Measurements from ENCODE around the gene CPD. TPM values are rescaled to one million over a fixed set of nuclear protein-coding genes. Genes with fewer than 3 reads are reported as not detected.
A peak's percentile ranks its signal among the peaks of the same experiment; 100 is the strongest.

Gene CPD
- total RNA-seq, 3 donors from 2014 or later (not counting 1 experiment from before 2014, with no cell fraction given): 67.3 to 94.5 (median 85.9) TPM

GRCh38 chr17:30393911-30394867 is 15.5 kb downstream of the CPD start:
- H3K27me3 ChIP-seq (ENCODE audit: control insufficient read depth, insufficient read depth, low read length): no peaks in the 10 kb centered on the region
- H3K9me3 ChIP-seq (ENCODE audit: control insufficient read depth, insufficient read depth, low read length): no peaks in the 10 kb centered on the region
- H3K4me1 Mint-ChIP-seq: peaks cover 31 to 34% of the 10 kb centered on the region in 2 donors
- TF ChIP-seq CTCF (IDR thresholded peaks at IDR 0.05): no peak
- no peak overlapping the region for H3K4me3 ChIP-seq (ENCODE audit: low read length)
- no peaks in the 10 kb centered on the region for H3K4me1 ChIP-seq (ENCODE audit: control insufficient read depth, insufficient read depth, low read length)
- intact Hi-C loops (cut with micrococcal nuclease): no loop called here
- no peak overlapping the region for H3K4me3 Mint-ChIP-seq
- DNase-seq (no peak), ATAC-seq (no peak)
- no peaks in the 10 kb centered on the region for H3K27me3 Mint-ChIP-seq (ENCODE audit: low read depth in 2 of 2)
- 88% methylated on average over 4 of the region's 6 CpGs for WGBS (ENCODE audit: insufficient coverage)
- H3K36me3 Mint-ChIP-seq: no peaks in the 10 kb centered on the region
- H3K36me3 ChIP-seq (ENCODE audit: control insufficient read depth, insufficient read depth, low read length): peaks cover 19% of the 10 kb centered on the region
- H3K27ac ChIP-seq (ENCODE audit: low read length): no peak overlapping the region
- H3K27ac Mint-ChIP-seq: peak overlapping the region in 1 of 2 donors; percentile 1
- H3K9me3 Mint-ChIP-seq: no peaks in the 10 kb centered on the region

GRCh38 chr17:30395398-30396022 is 16.8 kb downstream of the CPD start:
- Mint-ChIP-seq H3K4me3 (no peak overlapping the region), H3K4me1 (peaks cover 40% of the 10 kb centered on the region in 2 donors), H3K9me3 (no peaks in the 10 kb centered on the region), H3K27ac (no peak overlapping the region), H3K36me3 (no peaks in the 10 kb centered on the region), H3K27me3 (ENCODE audit: low read depth in 2 of 2) (no peaks in the 10 kb centered on the region)
- H3K9me3 ChIP-seq (ENCODE audit: control insufficient read depth, insufficient read depth, low read length): no peaks in the 10 kb centered on the region
- H3K4me1 ChIP-seq (ENCODE audit: control insufficient read depth, insufficient read depth, low read length): no peaks in the 10 kb centered on the region
- H3K27me3 ChIP-seq (ENCODE audit: control insufficient read depth, insufficient read depth, low read length): no peaks in the 10 kb centered on the region
- no peak for TF ChIP-seq CTCF (IDR thresholded peaks at IDR 0.05)
- no peak overlapping the region for H3K27ac ChIP-seq (ENCODE audit: low read length)
- ATAC-seq (no peak), DNase-seq (no peak)
- 94% methylated on average over 2 of the region's 2 CpGs for WGBS (ENCODE audit: insufficient coverage)
- no peak overlapping the region for H3K4me3 ChIP-seq (ENCODE audit: low read length)
- peaks cover 15% of the 10 kb centered on the region for H3K36me3 ChIP-seq (ENCODE audit: control insufficient read depth, insufficient read depth, low read length)
- intact Hi-C loops (cut with micrococcal nuclease): no loop called here

- Histone ChIP-seq H3K27ac (ENCODE audit: low read length) (no peak overlapping the region), H3K4me1 (ENCODE audit: control insufficient read depth, insufficient read depth, low read length) (no peaks in the 10 kb centered on the region), H3K36me3 (ENCODE audit: control insufficient read depth, insufficient read depth, low read length) (peaks cover 11% of the 10 kb centered on the region), H3K4me3 (ENCODE audit: low read length) (no peak overlapping the region), H3K9me3 (ENCODE audit: control insufficient read depth, insufficient read depth, low read length) (no peaks in the 10 kb centered on the region), H3K27me3 (ENCODE audit: control insufficient read depth, insufficient read depth, low read length) (no peaks in the 10 kb centered on the region)
- no peak for TF ChIP-seq CTCF (IDR thresholded peaks at IDR 0.05)
- Mint-ChIP-seq H3K36me3 (no peaks in the 10 kb centered on the region), H3K27ac (peak overlapping the region in 1 of 2 donors; percentile 4), H3K4me1 (peaks cover 40 to 42% of the 10 kb centered on the region in 2 donors), H3K4me3 (no peak overlapping the region), H3K27me3 (ENCODE audit: low read depth in 2 of 2) (no peaks in the 10 kb centered on the region), H3K9me3 (no peaks in the 10 kb centered on the region)
- WGBS (ENCODE audit: insufficient coverage): no CpG with 5 or more reads among the region's 1 CpG
- intact Hi-C loops (cut with micrococcal nuclease): no loop called here
- DNase-seq: no peak
- ATAC-seq: no peak
Observed at GRCh38 chr17:30396129-30396528, 17.4 kb downstream of the CPD start.
